T-helper 1 cell treated with Interleukin-12 subunit alpha and Interleukin-12 subunit beta and Interleukin-4 antibody, amounts not matched to agents 30 μg/mL and 1 μg/mL, for 36 hours (primary cell): Measurements from ENCODE around the gene PAN2.
A peak's percentile ranks its signal among the peaks of the same experiment; 100 is the strongest.
"Not testable (repeated sequence)": the region's sequence is repeated elsewhere in the genome, so short reads cannot be mapped to it uniquely, and the experiment has no call there.

Experiments
- H3K27ac Mint-ChIP-seq: one replicate; pipeline ENCODE4 v1.8.0; 2021; ENCODE audit warnings: mild to moderate bottlenecking, mixed read lengths
- H3K27me3 Mint-ChIP-seq: one replicate; pipeline ENCODE4 v1.8.0; 2021; ENCODE audit warnings: low read depth, mixed read lengths
- H3K36me3 Mint-ChIP-seq: one replicate; pipeline ENCODE4 v1.8.0; 2021; ENCODE audit warnings: low read depth, mixed read lengths
- H3K4me1 Mint-ChIP-seq: one replicate; pipeline ENCODE4 v1.8.0; 2021; ENCODE audit warnings: low read depth, mixed read lengths
- H3K4me3 Mint-ChIP-seq: one replicate; pipeline ENCODE4 v1.8.0; 2021; ENCODE audit warnings: mild to moderate bottlenecking, moderate library complexity, mixed read lengths
- H3K9me3 Mint-ChIP-seq: one replicate; pipeline ENCODE4 v1.8.0; 2021; ENCODE audit warnings: mixed read lengths

Gene PAN2

DNA sequence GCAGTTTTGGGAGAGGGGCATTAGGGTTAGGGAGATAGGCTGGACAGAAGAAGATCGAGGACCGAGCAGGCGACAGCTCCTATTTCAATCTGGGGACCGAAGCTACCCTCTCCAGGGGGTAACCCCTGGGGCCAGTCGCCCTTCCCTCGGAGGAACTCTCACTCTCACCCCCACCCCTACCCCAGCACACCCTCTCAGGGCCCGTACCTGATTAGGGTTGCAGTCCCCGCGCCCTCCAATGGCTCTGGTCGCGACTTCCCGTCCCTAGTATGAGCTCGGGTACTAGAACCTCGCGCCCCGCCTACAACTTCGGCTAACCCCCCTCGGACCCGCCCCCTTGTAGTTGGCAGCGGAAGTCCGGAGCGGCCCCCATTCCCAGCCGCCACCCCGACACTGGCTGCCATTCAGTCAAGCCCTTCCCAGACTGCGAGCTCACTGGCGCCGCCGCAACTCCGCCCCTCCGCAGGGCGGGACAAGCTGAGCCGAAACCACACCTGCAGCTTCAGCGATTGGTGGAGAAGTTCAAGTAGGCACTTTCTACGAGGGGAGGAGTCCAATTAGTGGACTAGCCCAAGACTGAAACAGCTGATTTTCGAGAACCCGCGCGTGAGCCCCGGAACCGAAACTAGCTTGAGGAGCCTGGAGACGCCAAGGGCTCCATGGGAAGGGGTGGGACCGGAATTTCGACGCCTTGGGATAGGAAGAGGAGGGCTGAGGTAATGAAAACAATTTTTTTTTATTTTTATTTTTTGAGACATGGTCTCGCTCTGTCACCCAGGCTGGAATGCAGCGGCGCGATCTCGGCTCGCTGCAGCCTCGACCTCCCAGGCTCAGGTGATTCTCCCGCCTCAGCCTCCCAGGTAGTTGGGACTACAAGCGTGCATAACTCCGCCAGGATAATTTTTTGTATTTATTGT lies 26.3 kb upstream of the PAN2 start, which contains the start of gene STAT2:
Gene STAT2 (minus strand): TSS at position 257 of the 917 bp plus-strand sequence. CDS start 3,536 bp downstream, outside the sequence.
- Mint-ChIP-seq H3K4me1 (peaks cover 18% of the 10 kb centered on the region), H3K27ac (peak within 1 kb of the TSS; percentile 97), H3K4me3 (peak within 1 kb of the TSS; percentile 95), H3K9me3 (no peaks in the 10 kb centered on the region), H3K36me3 (peaks cover 17% of the 10 kb centered on the region), H3K27me3 (no peaks in the 10 kb centered on the region)

DNA sequence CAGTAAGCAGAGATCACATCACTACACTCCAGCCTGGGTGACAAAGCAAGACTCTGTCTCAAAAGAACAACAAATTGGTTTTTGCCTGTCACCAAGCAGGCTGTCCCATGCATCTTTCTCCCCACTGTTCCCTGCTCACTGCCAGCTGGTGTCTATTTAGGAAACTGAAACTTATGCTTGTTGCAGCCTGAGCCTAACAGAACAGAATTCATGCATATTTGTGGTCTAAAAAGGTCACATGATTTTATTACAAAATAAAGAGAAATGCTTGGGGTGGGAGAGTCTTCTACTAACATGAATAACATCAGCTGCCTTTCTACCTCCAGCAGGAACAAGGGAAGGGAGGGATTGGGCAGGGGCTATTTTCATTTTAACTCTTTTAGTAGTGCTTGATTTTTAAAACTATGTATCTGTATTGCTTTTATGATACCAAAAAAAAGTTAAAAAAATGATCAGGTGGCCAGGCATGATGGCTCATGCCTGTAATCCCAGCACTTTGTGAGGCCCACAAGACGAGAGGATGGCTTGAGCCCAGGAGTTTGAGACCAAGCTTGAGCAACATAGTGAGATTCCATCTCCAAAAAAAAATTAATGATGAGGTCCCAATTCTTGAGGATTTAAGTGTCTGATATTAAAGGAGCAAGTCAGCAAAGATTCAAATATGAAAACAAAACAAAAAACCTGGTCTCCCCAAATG lies 25.2 kb upstream of the PAN2 start:
- H3K9me3 Mint-ChIP-seq: no peaks in the 10 kb centered on the region
- H3K36me3 Mint-ChIP-seq: peaks cover 28% of the 10 kb centered on the region

DNA sequence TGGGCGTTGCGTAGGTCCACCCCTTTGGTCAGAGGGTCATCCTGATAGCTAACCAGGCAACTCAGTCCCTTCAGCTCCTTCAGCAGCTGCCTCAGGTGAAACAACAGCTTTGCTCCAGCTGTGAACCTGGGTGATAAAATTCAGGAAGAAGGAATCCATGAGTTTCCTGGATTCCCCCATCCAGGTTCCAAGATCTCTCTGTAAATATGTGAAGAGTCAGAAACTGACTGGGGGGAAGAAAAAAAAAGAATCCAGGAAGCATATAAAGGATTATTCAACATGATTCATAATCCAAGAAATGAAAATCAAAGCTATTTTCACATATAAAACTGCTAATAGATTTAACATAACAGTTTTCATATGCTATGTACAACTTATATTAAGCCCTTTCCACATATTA lies 17.5 kb upstream of the PAN2 start:
- H3K27me3 Mint-ChIP-seq: no peaks in the 10 kb centered on the region
- peaks cover 58% of the 10 kb centered on the region for H3K36me3 Mint-ChIP-seq
- H3K27ac Mint-ChIP-seq: no peak overlapping the region
- H3K9me3 Mint-ChIP-seq: no peaks in the 10 kb centered on the region
- H3K4me3 Mint-ChIP-seq: no peak overlapping the region
- H3K4me1 Mint-ChIP-seq: peaks cover 7% of the 10 kb centered on the region

More for the DNA sequence above, 25.2 kb upstream of the PAN2 start:
- H3K27me3 Mint-ChIP-seq: no peaks in the 10 kb centered on the region
- H3K4me3 Mint-ChIP-seq: peak overlapping the region; percentile 95
- peak overlapping the region; percentile 97 for H3K27ac Mint-ChIP-seq
- peaks cover 18% of the 10 kb centered on the region for H3K4me1 Mint-ChIP-seq

GRCh38 chr12:56350662-56351061 lies 16.9 kb upstream of the PAN2 start:
- Mint-ChIP-seq H3K36me3 (peaks cover 58% of the 10 kb centered on the region), H3K4me3 (no peak overlapping the region), H3K27me3 (no peaks in the 10 kb centered on the region), H3K27ac (no peak overlapping the region), H3K9me3 (no peaks in the 10 kb centered on the region), H3K4me1 (peaks cover 4% of the 10 kb centered on the region)

- no peak overlapping the region for H3K27ac Mint-ChIP-seq
- peaks cover 51% of the 10 kb centered on the region for H3K36me3 Mint-ChIP-seq
- no peaks in the 10 kb centered on the region for H3K9me3 Mint-ChIP-seq
- no peak overlapping the region for H3K4me3 Mint-ChIP-seq
- no peaks in the 10 kb centered on the region for H3K27me3 Mint-ChIP-seq
- H3K4me1 Mint-ChIP-seq: peaks cover 4% of the 10 kb centered on the region
Observed at GRCh38 chr12:56348776-56349175, 15.0 kb upstream of the PAN2 start.

DNA sequence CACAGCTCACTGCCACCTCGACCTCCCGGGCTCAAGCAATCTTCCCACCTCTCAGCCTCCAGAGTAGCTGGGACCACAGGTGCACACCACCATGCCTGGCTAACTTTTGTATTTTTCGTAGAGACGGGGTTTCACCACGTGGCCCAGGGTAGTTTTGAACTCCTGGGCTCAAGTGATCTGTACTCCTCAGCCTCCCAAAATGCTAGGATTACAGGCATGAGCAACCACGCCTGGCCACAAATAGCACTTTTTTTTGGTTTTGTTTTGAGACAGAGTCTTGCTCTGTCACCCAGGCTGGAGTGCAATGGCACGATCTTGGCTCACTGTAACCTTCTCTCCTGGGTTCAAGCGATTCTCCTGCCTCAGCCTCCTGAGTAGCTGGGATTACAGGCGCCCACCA lies 13.5 kb upstream of the PAN2 start:
- H3K27ac Mint-ChIP-seq, H3K27me3 Mint-ChIP-seq, H3K9me3 Mint-ChIP-seq, H3K4me3 Mint-ChIP-seq, H3K4me1 Mint-ChIP-seq: not testable (repeated sequence)
- H3K36me3 Mint-ChIP-seq: peaks cover 64% of the 10 kb centered on the region

- peaks cover 6% of the 10 kb centered on the region for H3K4me1 Mint-ChIP-seq
- no peak overlapping the region for H3K4me3 Mint-ChIP-seq
- peak overlapping the region; percentile 19 for H3K27ac Mint-ChIP-seq
- H3K9me3 Mint-ChIP-seq: no peaks in the 10 kb centered on the region
- H3K36me3 Mint-ChIP-seq: peaks cover 64% of the 10 kb centered on the region
- no peaks in the 10 kb centered on the region for H3K27me3 Mint-ChIP-seq
Observed at GRCh38 chr12:56346675-56347074, 12.9 kb upstream of the PAN2 start.

- not testable (repeated sequence) for H3K4me3 Mint-ChIP-seq
- peak overlapping the region; percentile 52 for H3K27ac Mint-ChIP-seq
Observed at GRCh38 chr12:56342290-56342689, 8.5 kb upstream of the PAN2 start.

DNA sequence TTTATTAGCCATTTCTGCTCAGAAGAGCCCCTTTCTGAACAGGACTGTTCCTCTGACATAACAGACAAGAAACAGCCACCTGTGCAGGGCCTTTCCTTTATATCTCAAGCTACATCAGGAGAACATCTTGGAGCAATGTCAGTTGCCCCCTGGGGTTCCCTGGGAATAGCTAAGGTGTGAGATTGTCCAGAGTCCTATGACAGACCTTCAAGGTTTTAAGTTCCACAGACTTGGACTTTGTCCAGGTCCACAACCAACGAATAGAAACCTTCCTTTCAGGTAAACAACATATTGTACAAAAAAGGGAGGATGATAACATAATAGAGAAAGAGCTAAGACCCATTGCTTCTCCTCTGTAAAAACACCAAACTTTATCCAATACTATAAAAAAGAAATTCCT lies 7.8 kb upstream of the PAN2 start:
- Mint-ChIP-seq H3K27me3 (no peaks in the 10 kb centered on the region), H3K36me3 (peaks cover 40% of the 10 kb centered on the region), H3K4me1 (peaks cover 31% of the 10 kb centered on the region), H3K27ac (no peak overlapping the region), H3K4me3 (no peak overlapping the region), H3K9me3 (no peaks in the 10 kb centered on the region)

More at GRCh38 chr12:56342290-56342689, 8.5 kb upstream of the PAN2 start:
- peaks cover 44% of the 10 kb centered on the region for H3K36me3 Mint-ChIP-seq
- H3K9me3 Mint-ChIP-seq, H3K27me3 Mint-ChIP-seq: not testable (repeated sequence)
- peaks cover 27% of the 10 kb centered on the region for H3K4me1 Mint-ChIP-seq

DNA sequence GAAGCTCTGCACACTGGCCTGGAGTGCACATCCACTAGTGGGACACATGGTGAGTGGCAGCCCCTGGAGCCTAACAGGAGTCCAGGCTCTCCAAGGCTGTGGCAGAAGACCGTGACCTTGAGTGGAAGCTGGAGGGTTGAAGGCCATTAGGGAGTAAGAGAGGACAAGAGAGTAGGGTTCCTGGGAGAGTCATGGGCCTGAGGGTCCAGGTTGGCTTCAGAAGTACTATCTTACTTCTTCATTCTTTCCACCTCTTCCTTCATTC lies 5.3 kb upstream of the PAN2 start:
- H3K4me3 Mint-ChIP-seq: peak overlapping the region; percentile 96
- no peaks in the 10 kb centered on the region for H3K9me3 Mint-ChIP-seq
- no peaks in the 10 kb centered on the region for H3K27me3 Mint-ChIP-seq
- H3K36me3 Mint-ChIP-seq: peaks cover 28% of the 10 kb centered on the region
- peak overlapping the region; percentile 98 for H3K27ac Mint-ChIP-seq
- peaks cover 39% of the 10 kb centered on the region for H3K4me1 Mint-ChIP-seq

DNA sequence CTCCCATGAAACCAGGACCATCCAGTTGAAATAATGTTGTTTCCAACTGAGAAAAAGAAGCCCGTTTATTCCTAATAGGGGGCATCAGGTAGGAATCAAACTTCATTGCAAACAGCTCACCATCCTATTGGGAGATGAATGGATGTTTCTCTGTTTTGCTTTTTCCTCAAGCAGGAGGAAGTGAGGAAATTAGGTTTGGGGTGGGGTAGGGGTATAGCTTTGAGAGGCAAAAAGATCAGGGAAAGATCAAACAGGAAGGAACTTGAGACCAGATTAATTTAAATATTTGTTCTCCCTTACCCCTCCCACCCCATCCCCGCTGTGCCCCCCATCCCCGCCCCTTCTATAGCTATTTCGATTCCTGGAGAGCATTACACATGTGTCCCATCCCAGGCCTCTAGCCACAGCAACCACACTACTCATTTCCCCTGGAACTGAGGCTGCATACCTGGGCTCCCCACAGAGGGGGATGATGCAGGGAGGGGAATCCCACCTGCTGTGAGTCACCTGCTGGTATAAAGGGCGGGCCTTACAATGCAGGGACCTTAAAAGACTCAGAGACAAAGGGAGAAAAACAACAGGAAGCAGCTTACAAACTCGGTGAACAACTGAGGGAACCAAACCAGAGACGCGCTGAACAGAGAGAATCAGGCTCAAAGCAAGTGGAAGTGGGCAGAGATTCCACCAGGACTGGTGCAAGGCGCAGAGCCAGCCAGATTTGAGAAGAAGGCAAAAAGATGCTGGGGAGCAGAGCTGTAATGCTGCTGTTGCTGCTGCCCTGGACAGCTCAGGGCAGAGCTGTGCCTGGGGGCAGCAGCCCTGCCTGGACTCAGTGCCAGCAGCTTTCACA lies 4.7 kb upstream of the PAN2 start, which contains the start of gene IL23A:
Gene IL23A (plus strand): TSS at position 577 of the 850 bp plus-strand sequence. CDS start 161 bp downstream, at position 738.
- Mint-ChIP-seq H3K9me3 (no peaks in the 10 kb centered on the region), H3K4me3 (peak within 1 kb of the TSS; percentile 96), H3K27me3 (no peaks in the 10 kb centered on the region), H3K36me3 (peaks cover 22% of the 10 kb centered on the region), H3K4me1 (peaks cover 40% of the 10 kb centered on the region), H3K27ac (peak within 1 kb of the TSS; percentile 98)

DNA sequence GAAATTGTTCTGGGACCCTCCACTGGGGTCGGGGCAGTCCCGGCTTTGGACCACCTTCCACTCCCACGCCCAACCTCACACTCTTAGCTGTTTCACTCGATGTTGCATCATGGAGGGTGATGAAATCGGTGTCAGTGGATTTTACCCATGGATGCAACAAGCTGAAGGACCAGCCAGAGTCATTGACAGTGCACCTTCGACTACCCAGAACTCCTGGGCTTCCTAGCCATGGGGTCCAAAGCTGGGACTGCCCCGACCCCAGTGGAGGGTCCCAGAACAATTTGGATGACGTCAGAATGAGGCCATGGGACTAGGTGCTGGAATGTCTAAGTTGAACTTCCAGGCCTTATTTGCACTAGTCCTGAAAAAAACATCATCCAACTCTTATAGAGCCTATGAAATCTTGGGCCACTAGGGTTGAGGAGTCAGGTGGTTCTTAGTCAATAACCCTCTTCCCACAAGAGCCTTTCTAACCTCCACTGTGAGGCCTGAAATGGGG lies 4.0 kb upstream of the PAN2 start:
- Mint-ChIP-seq H3K36me3 (peaks cover 16% of the 10 kb centered on the region), H3K4me1 (peaks cover 44% of the 10 kb centered on the region), H3K27me3 (no peaks in the 10 kb centered on the region)

GRCh38 chr12:56336361-56337167 lies 2.8 kb upstream of the PAN2 start:
- no peaks in the 10 kb centered on the region for H3K27me3 Mint-ChIP-seq
- no peaks in the 10 kb centered on the region for H3K9me3 Mint-ChIP-seq
- peaks cover 48% of the 10 kb centered on the region for H3K4me1 Mint-ChIP-seq
- H3K36me3 Mint-ChIP-seq: peaks cover 12% of the 10 kb centered on the region
- H3K4me3 Mint-ChIP-seq: peak overlapping the region; percentile 28
- H3K27ac Mint-ChIP-seq: peak overlapping the region; percentile 57

More for the DNA sequence above, 4.0 kb upstream of the PAN2 start:
- Mint-ChIP-seq H3K27ac (peak overlapping the region; percentile 98), H3K9me3 (no peaks in the 10 kb centered on the region), H3K4me3 (peak overlapping the region; percentile 36)
